MM.1S (cell line): ENCODE measurements around the gene PAQR5.

ENCODE experiments used
- DNase-seq: peaks from one replicate; pipeline ENCODE4 v3.0.0-alpha.2; 2015
- H2AFZ ChIP-seq: fragments of 300-600 bp; sonication (generic); 2 replicates; pipeline ENCODE4 v1.6.0; 2016; ENCODE audit warnings: antibody characterized with exemption, low read length
- H3F3A ChIP-seq: fragments of 300-600 bp; sonication (generic); 2 replicates; pipeline ENCODE4 v1.6.1; 2016; ENCODE audit warnings: mild to moderate bottlenecking, antibody characterized with exemption, low read length, moderate library complexity, mixed read lengths; ENCODE audit not compliant: insufficient read depth
- H3K27ac ChIP-seq: fragments of 300-600 bp; sonication (generic); 2 replicates; pipeline ENCODE4 v1.5.1; 2016; ENCODE audit warnings: mild to moderate bottlenecking, low read length
- H3K27me3 ChIP-seq: fragments of 300-600 bp; sonication (generic); replicated peaks from 2 replicates; pipeline ENCODE4 v1.6.0; 2016; ENCODE audit warnings: low read length; ENCODE audit not compliant: insufficient read depth
- H3K36me3 ChIP-seq: fragments of 300-600 bp; sonication (generic); replicated peaks from 2 replicates; pipeline ENCODE4 v1.6.1; 2016; ENCODE audit warnings: mild to moderate bottlenecking, low read length, mixed read lengths; ENCODE audit not compliant: insufficient read depth
- H3K4me1 ChIP-seq: fragments of 300-600 bp; sonication (generic); 2 replicates; pipeline ENCODE4 v1.6.1; 2016; ENCODE audit warnings: low read length, mixed read lengths
- H3K4me2 ChIP-seq: fragments of 300-600 bp; sonication (generic); 2 replicates; pipeline ENCODE4 v1.6.0; 2016; ENCODE audit warnings: low read depth, low read length
- H3K4me3 ChIP-seq: fragments of 300-600 bp; sonication (generic); 2 replicates; pipeline ENCODE4 v1.5.1; 2016; ENCODE audit warnings: low read length, mixed read lengths
- H3K79me2 ChIP-seq: fragments of 300-600 bp; sonication (generic); 2 replicates; pipeline ENCODE4 v1.6.1; 2016; ENCODE audit warnings: mixed run types, low read length, mixed read lengths
- H3K9ac ChIP-seq: fragments of 300-600 bp; sonication (generic); 2 replicates; pipeline ENCODE4 v1.6.1; 2016; ENCODE audit warnings: low read length, mixed read lengths
- H3K9me2 ChIP-seq: fragments of 300-600 bp; sonication (generic); replicated peaks from 2 replicates; pipeline ENCODE4 v1.6.1; 2016; ENCODE audit warnings: mild to moderate bottlenecking, low read length, mixed read lengths; ENCODE audit not compliant: insufficient read depth
- H3K9me3 ChIP-seq: fragments of 300-600 bp; sonication (generic); replicated peaks from 2 replicates; pipeline ENCODE4 v1.6.1; 2016; ENCODE audit warnings: mild to moderate bottlenecking, low read length, mixed read lengths; ENCODE audit not compliant: insufficient read depth
- H4K20me1 ChIP-seq: fragments of 300-600 bp; sonication (generic); 2 replicates; pipeline ENCODE4 v1.6.1; 2016; ENCODE audit warnings: mild to moderate bottlenecking, low read length, moderate library complexity, mixed read lengths; ENCODE audit not compliant: insufficient read depth
- EZH2 ChIP-seq: fragments of 300-600 bp; sonication (generic); optimal IDR thresholded peaks from 2 replicates; pipeline ENCODE3; 2017; ENCODE audit warnings: low read depth, mild to moderate bottlenecking, antibody characterized with exemption, low read length, mixed read lengths
- EZH2phosphoT487 ChIP-seq: fragments of 300-600 bp; sonication (generic); IDR thresholded peaks from 2 replicates; pipeline ENCODE4 v1.6.1; 2018; ENCODE audit warnings: antibody characterized with exemption, low read length
- TF ChIP-seq, protein P1 (sequence below): fragments of 300-600 bp; sonication (generic); IDR thresholded peaks from 2 replicates; pipeline ENCODE4 v1.5.1; 2016; ENCODE audit warnings: antibody characterized with exemption, low read length, mixed read lengths

The PAQR5 gene, protein sequence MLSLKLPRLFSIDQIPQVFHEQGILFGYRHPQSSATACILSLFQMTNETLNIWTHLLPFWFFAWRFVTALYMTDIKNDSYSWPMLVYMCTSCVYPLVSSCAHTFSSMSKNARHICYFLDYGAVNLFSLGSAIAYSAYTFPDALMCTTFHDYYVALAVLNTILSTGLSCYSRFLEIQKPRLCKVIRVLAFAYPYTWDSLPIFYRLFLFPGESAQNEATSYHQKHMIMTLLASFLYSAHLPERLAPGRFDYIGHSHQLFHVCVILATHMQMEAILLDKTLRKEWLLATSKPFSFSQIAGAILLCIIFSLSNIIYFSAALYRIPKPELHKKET

DNA sequence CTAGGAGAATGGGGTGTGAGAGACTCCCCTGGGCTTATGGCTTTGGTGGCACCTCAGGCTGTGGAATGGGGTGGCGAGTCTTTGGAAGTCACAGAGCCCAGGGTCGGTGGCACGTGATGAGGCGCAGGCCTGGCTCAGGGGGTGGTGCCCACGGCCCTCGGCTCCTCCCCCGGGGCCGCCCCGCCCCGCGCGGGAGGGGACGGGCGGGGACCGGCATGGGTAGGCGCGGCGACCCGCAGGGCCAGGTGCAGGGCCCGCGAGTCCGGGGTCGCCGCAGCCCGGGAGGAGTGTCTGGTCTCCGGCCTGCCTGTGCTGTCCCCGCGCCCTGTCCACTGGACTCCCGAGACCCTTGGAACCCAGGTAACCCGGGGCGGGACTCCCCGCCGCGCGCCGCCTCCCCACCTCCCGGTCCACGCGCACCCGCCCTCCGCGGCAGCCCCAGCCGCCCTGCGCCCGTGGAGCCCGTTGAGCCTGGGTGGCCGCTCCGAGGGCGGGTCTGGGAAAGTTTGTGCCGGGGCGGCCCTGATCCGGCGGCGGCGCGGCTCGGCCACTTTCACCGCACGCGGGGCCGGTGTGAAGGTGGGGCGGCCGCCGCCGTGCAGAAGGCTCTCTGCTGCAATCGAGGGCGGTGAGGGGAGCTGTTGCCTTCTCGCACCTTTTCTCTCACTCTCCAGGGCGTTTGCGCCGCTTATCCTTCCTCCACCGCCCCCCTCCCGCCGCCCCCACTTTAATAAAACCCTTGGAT is at the start of gene PAQR5:
TSS of gene PAQR5 (plus strand) at position 216 of the 745 bp plus-strand sequence. CDS start 61,169 bp downstream, outside the sequence.
- H3K9ac ChIP-seq, result no peak within 1 kb of the TSS
- H3K4me1 ChIP-seq, result no peaks in the 10 kb centered on the region
- DNase-seq, result no peak
- H3K4me2 ChIP-seq, result peak within 1 kb of the TSS; percentile 49; the same call in 1 of the 2 replicates
- no peak within 1 kb of the TSS for H2AFZ ChIP-seq
- no peaks in the 10 kb centered on the region for H3K9me3 ChIP-seq
- no peaks in the 10 kb centered on the region for H3F3A ChIP-seq
- TF ChIP-seq EZH2 (no peak), EZH2phosphoT487 (no peak)
- TF ChIP-seq, protein P1, sequence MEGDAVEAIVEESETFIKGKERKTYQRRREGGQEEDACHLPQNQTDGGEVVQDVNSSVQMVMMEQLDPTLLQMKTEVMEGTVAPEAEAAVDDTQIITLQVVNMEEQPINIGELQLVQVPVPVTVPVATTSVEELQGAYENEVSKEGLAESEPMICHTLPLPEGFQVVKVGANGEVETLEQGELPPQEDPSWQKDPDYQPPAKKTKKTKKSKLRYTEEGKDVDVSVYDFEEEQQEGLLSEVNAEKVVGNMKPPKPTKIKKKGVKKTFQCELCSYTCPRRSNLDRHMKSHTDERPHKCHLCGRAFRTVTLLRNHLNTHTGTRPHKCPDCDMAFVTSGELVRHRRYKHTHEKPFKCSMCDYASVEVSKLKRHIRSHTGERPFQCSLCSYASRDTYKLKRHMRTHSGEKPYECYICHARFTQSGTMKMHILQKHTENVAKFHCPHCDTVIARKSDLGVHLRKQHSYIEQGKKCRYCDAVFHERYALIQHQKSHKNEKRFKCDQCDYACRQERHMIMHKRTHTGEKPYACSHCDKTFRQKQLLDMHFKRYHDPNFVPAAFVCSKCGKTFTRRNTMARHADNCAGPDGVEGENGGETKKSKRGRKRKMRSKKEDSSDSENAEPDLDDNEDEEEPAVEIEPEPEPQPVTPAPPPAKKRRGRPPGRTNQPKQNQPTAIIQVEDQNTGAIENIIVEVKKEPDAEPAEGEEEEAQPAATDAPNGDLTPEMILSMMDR, result no peak
- H3K36me3 ChIP-seq, result no peaks in the 10 kb centered on the region
- peak within 1 kb of the TSS; percentile 43 for H3K4me3 ChIP-seq
- H4K20me1 ChIP-seq, result no peaks in the 10 kb centered on the region
- no peaks in the 10 kb centered on the region for H3K79me2 ChIP-seq
- no peak within 1 kb of the TSS for H3K27ac ChIP-seq
- H3K27me3 ChIP-seq, result peaks cover 13% of the 10 kb centered on the region; the same call in 1 of the 2 replicates
- no peaks in the 10 kb centered on the region for H3K9me2 ChIP-seq

DNA sequence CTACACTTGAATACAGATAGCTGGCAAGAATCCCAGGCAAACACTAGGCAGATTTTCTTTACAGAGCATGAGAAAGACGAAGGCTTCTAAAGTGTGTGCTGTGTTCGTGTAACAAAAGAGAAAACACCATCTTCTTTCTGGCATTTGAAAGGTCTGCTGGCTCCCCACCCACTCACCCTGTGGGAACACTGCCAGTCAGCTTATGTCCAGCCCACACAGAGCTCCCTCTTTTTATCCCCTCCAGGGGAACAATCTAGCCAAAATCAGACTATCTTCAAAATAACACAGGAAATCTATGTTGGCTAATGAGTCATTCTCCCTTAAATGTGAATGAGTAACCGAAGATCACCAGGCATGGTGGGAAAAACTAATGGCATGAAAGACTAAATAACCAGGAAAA is 45.6 kb upstream of the PAQR5 start:
- Histone ChIP-seq H3K27me3 (no peaks in the 10 kb centered on the region), H3K9me3 (no peaks in the 10 kb centered on the region), H3F3A (no peaks in the 10 kb centered on the region), H3K79me2 (no peaks in the 10 kb centered on the region), H2AFZ (no peak overlapping the region), H3K4me2 (no peak overlapping the region), H3K36me3 (no peaks in the 10 kb centered on the region), H3K27ac (no peak overlapping the region), H3K9ac (no peak overlapping the region), H3K4me1 (no peaks in the 10 kb centered on the region), H3K9me2 (no peaks in the 10 kb centered on the region), H4K20me1 (no peaks in the 10 kb centered on the region), H3K4me3 (no peak overlapping the region)
- no peak for DNase-seq
- TF ChIP-seq, protein P1, result no peak
- TF ChIP-seq EZH2phosphoT487, result no peak

DNA sequence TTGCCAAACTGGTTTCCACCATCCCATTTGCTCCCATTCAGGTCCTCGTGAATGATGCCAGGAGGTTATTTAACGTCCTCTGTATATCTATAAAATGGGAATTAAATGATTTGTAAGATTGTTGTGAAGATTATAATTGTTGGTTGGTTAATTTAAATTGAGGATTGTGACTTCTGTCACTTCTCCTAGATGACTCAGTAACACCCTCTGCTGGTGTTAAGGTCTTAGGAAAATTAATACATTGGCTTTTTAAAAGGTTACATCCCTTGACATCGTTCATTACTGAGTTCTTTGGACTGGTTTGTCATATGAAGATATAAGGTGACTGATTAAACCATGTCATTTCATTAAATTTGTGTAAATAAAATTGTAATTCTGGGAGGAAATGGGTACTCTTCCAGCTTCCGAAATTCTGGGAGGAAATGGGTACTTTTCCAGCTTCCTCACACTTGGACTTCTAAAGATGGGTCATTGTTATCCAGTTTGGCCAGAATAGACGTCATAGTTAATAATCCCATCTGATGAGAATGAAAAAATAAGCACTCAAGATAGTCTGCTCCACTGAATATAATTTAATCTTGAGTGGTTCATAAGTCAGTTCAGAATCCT is 33.3 kb upstream of the PAQR5 start:
- H2AFZ ChIP-seq, result no peak overlapping the region
- no peaks in the 10 kb centered on the region for H3F3A ChIP-seq
- H3K79me2 ChIP-seq, result no peaks in the 10 kb centered on the region
- no peaks in the 10 kb centered on the region for H3K27me3 ChIP-seq
- no peak overlapping the region for H3K9ac ChIP-seq
- no peaks in the 10 kb centered on the region for H3K9me2 ChIP-seq
- no peaks in the 10 kb centered on the region for H3K4me1 ChIP-seq
- H3K27ac ChIP-seq, result no peak overlapping the region
- H3K36me3 ChIP-seq, result no peaks in the 10 kb centered on the region
- TF ChIP-seq EZH2 (no peak), EZH2phosphoT487 (no peak)
- TF ChIP-seq, protein P1, result peak; percentile 59
- no peak overlapping the region for H3K4me3 ChIP-seq
- no peaks in the 10 kb centered on the region for H4K20me1 ChIP-seq
- no peak overlapping the region for H3K4me2 ChIP-seq
- H3K9me3 ChIP-seq, result no peaks in the 10 kb centered on the region
- DNase-seq, result peak; percentile 68
